DND-41 (cell line): ENCODE results near the gene NAV1.

Experiments used
- ATAC-seq: fragments of 200-7000 bp; cut with Tn5 transposase; 3 replicates; pipeline ENCODE4 v1.9.1; 2021; ENCODE audit warnings: low read depth; ENCODE audit not compliant: insufficient read depth
- DNase-seq: peaks from one replicate; pipeline ENCODE4 v3.0.0-alpha.2; 2020
- H2AFZ ChIP-seq: 2 replicates; pipeline ENCODE4 v1.6.0; 2012; ENCODE audit warnings: low read depth, low read length
- H3K27ac ChIP-seq: 2 replicates; pipeline ENCODE4 v1.5.1; 2012; ENCODE audit warnings: low read length, inconsistent platforms
- H3K27me3 ChIP-seq: fragments of 200-600 bp; sonication (generic); 2 replicates; pipeline ENCODE4 v1.6.0; 2012; ENCODE audit warnings: low read length, mild to moderate bottlenecking, inconsistent platforms; ENCODE audit not compliant: insufficient read depth, poor library complexity
- H3K36me3 ChIP-seq: 2 replicates; pipeline ENCODE4 v1.5.1; 2012; ENCODE audit warnings: low read length, inconsistent platforms; ENCODE audit not compliant: insufficient read depth
- H3K4me1 ChIP-seq: 2 replicates; pipeline ENCODE4 v1.5.1; 2012; ENCODE audit warnings: mild to moderate bottlenecking, low read length; ENCODE audit not compliant: insufficient read depth
- H3K4me2 ChIP-seq: 2 replicates; pipeline ENCODE4 v1.6.0; 2012; ENCODE audit warnings: mild to moderate bottlenecking, moderate library complexity, low read length, inconsistent platforms; ENCODE audit not compliant: insufficient read depth
- H3K4me3 ChIP-seq, 2 experiments: fragments of 200-600 bp in 1 of 2; shearing (Covaris generic) in 1 of 2; 2 replicates each; pipeline ENCODE4 v1.5.1; 2012 to 2016; ENCODE audit warnings: inconsistent platforms in 2 of 2, low read length in 2 of 2, mild to moderate bottlenecking in 2 of 2, low read depth in 1 of 2, moderate library complexity in 1 of 2
- H3K79me2 ChIP-seq: 2 replicates; pipeline ENCODE4 v1.6.0; 2012; ENCODE audit warnings: low read length, inconsistent platforms; ENCODE audit not compliant: insufficient read depth
- H3K9ac ChIP-seq: 2 replicates; pipeline ENCODE4 v1.6.0; 2012; ENCODE audit warnings: low read depth, mild to moderate bottlenecking, inconsistent platforms, low read length, moderate library complexity
- H3K9me3 ChIP-seq: 2 replicates; pipeline ENCODE4 v1.5.1; 2012; ENCODE audit warnings: low read length, moderate library complexity, mild to moderate bottlenecking, inconsistent platforms; ENCODE audit not compliant: insufficient read depth, severe bottlenecking
- H4K20me1 ChIP-seq: 2 replicates; pipeline ENCODE4 v1.6.0; 2012; ENCODE audit warnings: low read length; ENCODE audit not compliant: insufficient read depth
- EZH2 ChIP-seq: IDR thresholded peaks from 3 replicates; pipeline ENCODE4 v1.6.1; 2012; ENCODE audit warnings: borderline replicate concordance, low read depth, mild to moderate bottlenecking, moderate library complexity, low read length, inconsistent platforms; ENCODE audit not compliant: severe bottlenecking
- TF ChIP-seq, protein P1 (sequence below): IDR thresholded peaks from 2 replicates; pipeline ENCODE4 v1.5.1; 2012; ENCODE audit warnings: borderline replicate concordance, low read length, moderate library complexity, mild to moderate bottlenecking; ENCODE audit not compliant: poor library complexity, severe bottlenecking; ENCODE audit errors: extremely low read depth

The NAV1 gene

DNA sequence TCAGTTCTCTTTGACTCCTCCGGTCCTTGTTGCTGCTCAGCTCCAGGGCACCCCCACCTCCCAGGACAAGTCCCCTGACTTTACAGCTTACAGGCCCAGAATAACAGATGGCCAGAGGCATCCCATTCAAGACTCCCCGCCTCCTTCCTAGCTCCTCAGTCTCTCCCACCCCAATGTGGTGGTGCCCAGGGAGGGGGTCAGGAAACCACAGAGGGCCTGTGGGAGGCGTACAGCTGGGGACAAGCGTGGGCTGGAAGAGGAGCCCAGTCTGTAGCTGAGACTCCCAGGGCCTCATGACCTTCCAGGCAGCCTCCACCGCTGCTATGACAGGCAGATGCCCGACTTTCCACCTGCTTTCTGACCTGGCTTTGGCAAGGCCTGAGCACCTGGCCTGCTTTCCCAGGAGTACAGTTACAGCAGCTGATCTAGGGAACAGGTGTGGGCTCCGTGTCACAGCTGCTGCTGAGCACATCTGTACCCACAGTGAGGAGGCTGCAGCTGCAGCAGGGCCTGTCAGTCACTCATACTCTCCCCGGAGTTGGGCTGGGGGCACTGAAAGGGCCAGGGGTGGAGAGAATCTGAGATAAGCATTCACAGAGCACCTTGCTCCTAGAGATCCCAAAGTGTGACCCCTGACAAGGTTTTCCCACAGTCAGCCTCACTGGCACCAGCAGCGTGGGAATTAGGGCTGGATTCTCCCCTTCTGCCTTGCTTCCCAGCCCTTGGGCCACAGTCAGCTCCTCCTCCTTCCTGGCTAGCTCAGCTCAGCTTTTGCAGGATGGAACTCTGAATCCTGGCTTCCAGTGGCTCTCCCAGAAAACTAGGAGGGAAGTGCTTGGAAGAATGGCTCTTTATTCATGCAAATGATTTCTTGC lies 7.1 kb upstream of the NAV1 start:
- DNase-seq (no peak), ATAC-seq (peak; percentile 40; the same call in 2 of the 3 replicates)
- Histone ChIP-seq H3K36me3 (no peaks in the 10 kb centered on the region), H3K79me2 (no peaks in the 10 kb centered on the region), H3K9ac (no peak overlapping the region), H3K27ac (no peak overlapping the region), H2AFZ (no peak overlapping the region), H3K4me3 (no peak overlapping the region), H3K4me2 (no peak overlapping the region), H4K20me1 (peaks cover 9% of the 10 kb centered on the region; the same call in 1 of the 2 replicates), H3K9me3 (no peaks in the 10 kb centered on the region), H3K4me1 (no peaks in the 10 kb centered on the region), H3K27me3 (no peaks in the 10 kb centered on the region)
- no peak for TF ChIP-seq EZH2
- TF ChIP-seq, protein P1, sequence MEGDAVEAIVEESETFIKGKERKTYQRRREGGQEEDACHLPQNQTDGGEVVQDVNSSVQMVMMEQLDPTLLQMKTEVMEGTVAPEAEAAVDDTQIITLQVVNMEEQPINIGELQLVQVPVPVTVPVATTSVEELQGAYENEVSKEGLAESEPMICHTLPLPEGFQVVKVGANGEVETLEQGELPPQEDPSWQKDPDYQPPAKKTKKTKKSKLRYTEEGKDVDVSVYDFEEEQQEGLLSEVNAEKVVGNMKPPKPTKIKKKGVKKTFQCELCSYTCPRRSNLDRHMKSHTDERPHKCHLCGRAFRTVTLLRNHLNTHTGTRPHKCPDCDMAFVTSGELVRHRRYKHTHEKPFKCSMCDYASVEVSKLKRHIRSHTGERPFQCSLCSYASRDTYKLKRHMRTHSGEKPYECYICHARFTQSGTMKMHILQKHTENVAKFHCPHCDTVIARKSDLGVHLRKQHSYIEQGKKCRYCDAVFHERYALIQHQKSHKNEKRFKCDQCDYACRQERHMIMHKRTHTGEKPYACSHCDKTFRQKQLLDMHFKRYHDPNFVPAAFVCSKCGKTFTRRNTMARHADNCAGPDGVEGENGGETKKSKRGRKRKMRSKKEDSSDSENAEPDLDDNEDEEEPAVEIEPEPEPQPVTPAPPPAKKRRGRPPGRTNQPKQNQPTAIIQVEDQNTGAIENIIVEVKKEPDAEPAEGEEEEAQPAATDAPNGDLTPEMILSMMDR, result no peak

DNA sequence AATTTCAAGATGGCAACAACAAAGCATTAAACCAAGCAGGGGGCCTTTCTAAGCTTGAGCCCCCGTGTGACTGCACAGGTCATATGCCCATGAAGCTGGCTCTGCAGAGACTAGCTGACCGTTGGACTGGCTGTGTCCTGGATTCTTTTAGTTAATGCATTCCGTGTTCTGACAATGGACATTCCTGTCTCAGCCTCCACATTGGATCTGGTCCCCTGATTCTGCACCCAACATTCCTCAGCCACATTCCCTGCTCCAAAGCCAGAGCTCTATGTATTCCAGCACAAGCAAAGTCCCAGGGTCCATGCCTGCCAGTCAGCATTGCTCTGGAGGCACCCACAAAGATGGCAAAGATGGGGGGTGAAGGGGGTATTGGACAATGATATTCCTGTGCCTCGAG lies 5.1 kb upstream of the NAV1 start:
- TF ChIP-seq, protein P1, result no peak
- TF ChIP-seq EZH2, result no peak
- no peak for DNase-seq
- no peak for ATAC-seq
- Histone ChIP-seq H3K27me3 (peaks cover 18% of the 10 kb centered on the region), H3K36me3 (no peaks in the 10 kb centered on the region), H3K9ac (no peak overlapping the region), H3K4me2 (no peak overlapping the region), H2AFZ (no peak overlapping the region), H3K79me2 (no peaks in the 10 kb centered on the region), H4K20me1 (peaks cover 15% of the 10 kb centered on the region), H3K4me3 (no peak overlapping the region), H3K4me1 (no peaks in the 10 kb centered on the region), H3K27ac (no peak overlapping the region), H3K9me3 (no peaks in the 10 kb centered on the region)

DNA sequence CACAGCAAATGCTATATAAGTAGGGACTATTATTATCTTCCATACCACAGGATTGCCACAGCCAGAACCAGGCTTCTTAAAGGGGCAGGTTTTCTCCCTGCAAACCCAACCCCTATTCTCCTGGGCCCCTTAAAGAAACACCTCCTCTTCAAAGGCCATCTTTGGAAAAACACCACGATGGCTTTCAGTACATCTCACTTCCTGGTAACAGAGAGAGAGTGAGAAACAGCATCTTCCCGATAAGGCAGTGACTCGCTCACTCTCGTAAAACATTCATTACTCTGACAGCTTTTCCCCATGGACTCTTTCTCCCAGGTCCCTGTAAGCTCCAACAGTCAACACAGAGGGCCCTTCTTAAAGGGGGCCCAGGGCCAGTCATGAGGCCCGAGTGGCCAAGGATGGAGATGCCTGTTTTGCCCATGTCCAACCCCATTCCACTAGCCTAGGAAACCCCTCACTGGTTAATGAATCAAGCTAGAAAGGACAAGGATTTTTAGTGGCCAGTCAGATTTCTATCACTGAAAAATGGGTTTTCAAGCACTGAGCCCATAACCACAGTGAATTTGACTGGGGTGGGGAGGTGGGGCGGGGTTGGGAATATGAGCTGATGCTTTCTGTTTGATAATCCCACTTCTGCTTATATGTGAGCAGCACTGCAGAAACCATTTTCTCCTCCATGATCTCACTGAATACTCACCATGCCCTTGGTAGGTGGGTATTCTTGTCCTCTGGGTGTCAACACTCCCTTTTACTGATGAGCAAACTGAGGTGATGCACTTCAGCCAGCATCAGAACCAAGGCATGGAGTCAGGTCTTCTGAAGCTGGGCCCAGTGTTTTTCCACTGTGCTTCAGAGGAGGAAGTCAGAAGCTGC lies 3.6 kb upstream of the NAV1 start:
- no peak for ATAC-seq
- no peak overlapping the region for H3K4me2 ChIP-seq
- H4K20me1 ChIP-seq, result peaks cover 15% of the 10 kb centered on the region
- no peak for DNase-seq
- no peak overlapping the region for H3K4me3 ChIP-seq
- no peak overlapping the region for H3K9ac ChIP-seq
- no peak overlapping the region for H2AFZ ChIP-seq
- H3K36me3 ChIP-seq, result no peaks in the 10 kb centered on the region
- TF ChIP-seq EZH2, result no peak
- TF ChIP-seq, protein P1, result no peak
- no peaks in the 10 kb centered on the region for H3K9me3 ChIP-seq
- no peak overlapping the region for H3K27ac ChIP-seq
- peaks cover 31% of the 10 kb centered on the region for H3K27me3 ChIP-seq
- H3K4me1 ChIP-seq, result no peaks in the 10 kb centered on the region
- H3K79me2 ChIP-seq, result no peaks in the 10 kb centered on the region
